HG02973 (cell line): ENCODE results near the gene CCT5.
A peak's percentile ranks its signal among the peaks of the same experiment; 100 is the strongest.
"Not testable (repeated sequence)": the region's sequence is repeated elsewhere in the genome, so short reads cannot be mapped to it uniquely, and the experiment has no call there.

ENCODE experiments used
- ATAC-seq: cut with Tn5 transposase; IDR thresholded peaks from one replicate; pipeline ENCODE4 v1.9.1; 2021; ENCODE audit warnings: moderate library complexity; ENCODE audit not compliant: unreplicated experiment

Gene CCT5

GRCh38 chr5:10244342-10244944 lies 5.6 kb upstream of the CCT5 start:
- ATAC-seq = no peak

DNA sequence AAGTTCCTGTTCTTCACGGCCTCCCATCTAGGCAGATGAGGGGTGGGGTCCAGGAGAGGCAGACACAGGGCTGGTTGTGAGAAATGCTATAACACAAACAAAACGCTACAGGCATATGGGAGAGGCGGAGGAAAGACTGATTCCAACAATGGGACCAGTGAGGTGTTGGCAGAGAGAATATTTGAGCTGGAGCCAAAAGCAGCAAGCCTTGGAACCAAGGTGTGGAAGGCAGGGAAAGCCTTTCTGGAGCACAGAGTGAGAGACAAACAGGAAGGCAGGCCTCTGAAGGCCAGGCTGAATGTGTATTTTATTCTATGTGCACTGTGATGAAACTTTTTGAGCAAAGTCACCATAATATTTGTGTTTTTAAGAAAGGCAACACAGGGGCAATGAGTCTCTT lies 3.3 kb upstream of the CCT5 start:
- no peak for ATAC-seq

DNA sequence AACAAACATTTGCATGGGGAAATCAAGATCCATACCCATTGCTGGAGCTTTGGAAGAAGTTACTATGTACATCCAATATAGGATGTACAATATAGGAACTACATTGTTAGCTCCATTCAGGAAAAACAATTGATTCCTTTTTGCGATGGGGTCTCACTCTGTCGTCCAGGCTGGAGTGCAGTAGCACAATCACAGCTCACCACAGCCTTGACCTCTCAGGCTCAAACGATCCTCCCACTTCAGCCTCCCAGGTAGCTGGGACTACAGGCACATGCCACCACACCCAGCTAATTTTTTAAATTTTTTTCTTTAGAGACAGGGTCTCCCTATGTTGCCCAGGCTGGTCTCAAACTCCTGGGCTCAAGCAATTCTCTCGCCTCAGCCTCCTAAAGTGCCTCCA lies 2.9 kb upstream of the CCT5 start:
- ATAC-seq = not testable (repeated sequence)

GRCh38 chr5:10248378-10249260 lies 1.5 kb upstream of the CCT5 start:
- peak; percentile 4 for ATAC-seq

DNA sequence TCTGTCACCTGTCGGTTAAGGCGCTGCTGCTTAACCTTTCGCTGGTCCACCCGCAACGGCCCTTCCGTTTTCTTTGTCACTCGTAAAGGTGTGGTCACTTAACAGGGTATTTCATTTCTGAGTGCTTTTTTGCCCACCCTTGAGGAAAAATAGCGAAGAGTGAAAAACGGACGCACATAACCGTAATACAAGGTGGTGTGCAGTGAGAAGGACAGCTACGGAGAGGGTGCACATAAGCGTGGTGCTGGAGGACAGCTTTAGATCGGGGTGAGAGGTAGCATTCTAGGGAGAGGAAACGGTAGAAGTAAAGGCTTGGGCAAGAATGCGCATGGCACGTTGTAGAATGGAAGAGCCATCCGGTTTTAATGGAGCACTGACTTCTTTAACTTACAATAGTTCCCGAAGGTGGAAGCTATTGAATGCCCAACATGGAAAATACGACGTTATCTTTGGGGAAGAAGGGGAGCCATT lies 761 bp downstream of the CCT5 start:
- peak; percentile 10 for ATAC-seq

- no peak for ATAC-seq
Observed at GRCh38 chr5:10251405-10251804, 1.3 kb downstream of the CCT5 start.

DNA sequence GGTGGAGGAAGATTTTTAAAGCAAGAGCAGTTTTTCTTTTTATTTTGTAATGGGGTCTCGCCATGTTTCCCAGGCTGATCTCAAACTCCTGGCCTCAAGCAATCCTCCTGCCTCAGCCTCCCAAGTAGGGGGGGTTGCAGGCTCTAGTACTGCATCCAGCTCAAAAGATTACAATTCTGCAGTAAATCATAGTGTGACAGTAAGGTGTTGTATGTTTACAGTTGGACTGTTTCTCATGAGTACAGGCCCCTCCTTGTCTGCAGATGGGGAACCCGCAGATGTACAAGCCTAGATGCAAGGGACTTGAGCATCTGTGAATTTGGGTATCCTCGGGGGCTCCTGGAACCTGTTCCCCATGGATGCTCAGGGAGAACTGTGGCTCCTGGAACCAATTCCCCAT lies 3.3 kb downstream of the CCT5 start:
- no peak for ATAC-seq

GRCh38 chr5:10254686-10255085 lies 4.6 kb downstream of the CCT5 start:
- no peak for ATAC-seq

- no peak for ATAC-seq
Observed at GRCh38 chr5:10257870-10258269, 7.8 kb downstream of the CCT5 start.

DNA sequence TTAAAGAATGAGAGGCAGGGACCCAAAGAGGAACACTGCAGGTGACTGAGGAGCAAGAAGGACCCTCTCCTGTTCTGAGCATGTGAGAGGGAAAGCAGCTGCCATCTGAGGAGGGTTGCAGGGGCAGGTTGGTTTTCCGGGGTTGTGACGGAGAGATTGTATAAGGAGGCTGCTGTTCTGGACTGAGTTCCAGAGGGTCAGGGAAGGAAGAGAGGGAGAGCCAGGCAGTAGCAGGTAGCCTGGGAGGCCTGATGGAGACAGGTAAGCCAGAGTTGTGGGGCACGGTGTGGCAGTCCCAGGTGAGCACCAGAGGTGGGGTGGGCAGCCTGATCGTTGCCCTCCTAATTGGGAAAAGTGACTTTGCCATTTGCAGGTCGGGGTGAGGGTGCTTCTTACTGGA lies 9.8 kb downstream of the CCT5 start:
- ATAC-seq = no peak

DNA sequence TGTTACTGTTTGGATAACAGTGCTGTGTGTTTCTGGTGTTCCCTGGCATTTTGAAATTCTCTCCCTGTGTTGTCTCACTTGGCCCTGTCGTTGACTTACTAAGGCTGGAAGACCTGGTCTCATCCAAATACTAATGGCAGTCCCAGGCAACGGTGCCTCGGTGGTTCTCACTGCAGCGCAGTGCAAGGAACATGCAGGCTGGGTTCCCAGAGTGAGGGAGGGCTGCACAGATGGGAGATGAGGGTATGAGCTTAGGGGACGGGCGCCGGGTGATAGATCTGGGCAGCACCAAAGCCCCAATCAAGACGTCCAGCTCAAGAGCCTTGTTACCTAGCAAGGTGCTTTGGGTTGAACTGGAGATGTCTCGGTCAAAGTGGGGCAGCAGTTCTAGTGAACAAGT lies 11.0 kb downstream of the CCT5 start:
- no peak for ATAC-seq

DNA sequence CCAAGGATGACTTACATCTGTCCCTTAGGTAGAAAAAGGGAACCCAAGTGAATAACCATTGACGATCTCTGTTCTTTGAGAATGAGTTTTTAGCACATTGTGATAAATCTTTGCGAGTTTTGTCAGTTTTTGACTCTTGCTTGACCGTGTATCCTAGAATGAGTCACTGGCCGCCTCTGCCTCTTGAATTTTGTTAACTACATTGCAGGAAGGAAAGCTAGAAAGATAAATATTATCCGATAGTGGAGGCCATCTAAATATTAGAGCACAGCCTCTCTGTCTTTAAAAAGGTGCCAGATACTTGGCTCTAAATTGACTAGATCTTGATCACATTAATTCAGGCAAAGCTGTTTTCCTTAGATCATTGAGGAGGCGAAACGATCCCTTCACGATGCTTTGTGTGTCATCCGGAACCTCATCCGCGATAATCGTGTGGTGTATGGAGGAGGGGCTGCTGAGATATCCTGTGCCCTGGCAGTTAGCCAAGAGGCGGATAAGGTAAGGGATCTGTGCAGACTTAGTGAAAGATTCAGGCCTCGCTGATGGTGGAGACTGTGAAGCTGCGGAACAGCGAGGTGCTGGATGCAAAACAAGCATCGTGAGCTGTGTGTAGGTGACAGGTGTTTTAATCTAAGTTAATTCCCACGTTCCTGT lies 12.2 kb downstream of the CCT5 start:
- no peak for ATAC-seq

DNA sequence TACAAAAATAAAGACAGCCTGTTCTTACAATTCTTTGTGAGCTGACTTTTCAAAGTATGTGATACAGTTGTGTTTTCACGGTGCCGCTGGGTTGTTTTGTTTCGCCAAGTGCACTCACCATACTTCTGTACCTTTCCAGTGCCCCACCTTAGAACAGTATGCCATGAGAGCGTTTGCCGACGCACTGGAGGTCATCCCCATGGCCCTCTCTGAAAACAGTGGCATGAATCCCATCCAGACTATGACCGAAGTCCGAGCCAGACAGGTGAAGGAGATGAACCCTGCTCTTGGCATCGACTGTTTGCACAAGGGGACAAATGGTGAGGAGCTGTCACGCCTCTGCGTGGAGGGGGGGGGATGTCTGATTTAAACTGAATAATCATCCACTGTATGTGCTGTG lies 12.9 kb downstream of the CCT5 start:
- no peak for ATAC-seq

DNA sequence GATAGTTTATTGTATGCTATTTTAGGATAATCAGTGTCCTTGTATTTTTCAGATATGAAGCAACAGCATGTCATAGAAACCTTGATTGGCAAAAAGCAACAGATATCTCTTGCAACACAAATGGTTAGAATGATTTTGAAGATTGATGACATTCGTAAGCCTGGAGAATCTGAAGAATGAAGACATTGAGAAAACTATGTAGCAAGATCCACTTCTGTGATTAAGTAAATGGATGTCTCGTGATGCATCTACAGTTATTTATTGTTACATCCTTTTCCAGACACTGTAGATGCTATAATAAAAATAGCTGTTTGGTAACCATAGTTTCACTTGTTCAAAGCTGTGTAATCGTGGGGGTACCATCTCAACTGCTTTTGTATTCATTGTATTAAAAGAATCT lies 14.5 kb downstream of the CCT5 start:
- no peak for ATAC-seq

- ATAC-seq = no peak
Observed at GRCh38 chr5:10265245-10266109, 15.4 kb downstream of the CCT5 start.

DNA sequence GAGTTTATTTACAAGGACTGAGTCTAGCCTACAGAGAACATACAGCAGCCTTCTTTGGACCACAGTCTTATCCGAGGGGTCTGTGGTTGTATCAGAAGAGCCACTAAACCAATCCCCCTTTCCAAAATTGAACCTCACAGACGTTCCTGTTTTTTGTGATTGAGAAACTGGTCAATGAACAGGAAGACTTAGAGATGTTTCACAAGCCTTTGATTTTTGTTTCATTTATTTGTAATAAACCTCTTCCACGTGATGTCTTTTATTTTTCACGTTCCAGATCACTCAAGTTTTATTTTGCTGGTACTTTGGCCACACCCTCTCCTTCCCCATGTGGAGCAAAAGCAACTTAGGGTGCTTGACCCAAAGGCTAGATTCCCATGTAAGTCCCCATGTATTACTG lies 16.1 kb downstream of the CCT5 start:
- no peak for ATAC-seq

- no peak for ATAC-seq
Observed at GRCh38 chr5:10266839-10267238, 16.8 kb downstream of the CCT5 start.

DNA sequence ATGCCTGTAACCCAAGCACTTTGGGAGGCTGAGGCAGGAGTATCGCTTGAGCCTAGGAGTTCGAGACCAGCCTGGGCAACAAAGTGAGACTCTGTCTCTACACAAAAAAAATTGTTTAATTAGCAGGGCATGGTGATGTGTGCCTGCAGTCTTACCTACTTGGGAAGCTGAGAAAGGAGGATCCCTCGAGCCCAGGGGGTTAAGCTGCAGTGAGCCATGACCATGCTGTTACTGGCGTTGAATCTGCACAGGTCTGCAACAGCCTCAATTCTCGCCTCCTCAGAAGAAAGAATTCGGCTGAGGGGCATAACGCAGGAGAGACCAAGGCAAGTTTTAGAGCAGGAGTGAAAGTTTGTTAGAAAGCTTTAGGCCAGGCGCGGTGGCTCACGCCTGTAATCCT lies 18.0 kb downstream of the CCT5 start:
- no peak for ATAC-seq

DNA sequence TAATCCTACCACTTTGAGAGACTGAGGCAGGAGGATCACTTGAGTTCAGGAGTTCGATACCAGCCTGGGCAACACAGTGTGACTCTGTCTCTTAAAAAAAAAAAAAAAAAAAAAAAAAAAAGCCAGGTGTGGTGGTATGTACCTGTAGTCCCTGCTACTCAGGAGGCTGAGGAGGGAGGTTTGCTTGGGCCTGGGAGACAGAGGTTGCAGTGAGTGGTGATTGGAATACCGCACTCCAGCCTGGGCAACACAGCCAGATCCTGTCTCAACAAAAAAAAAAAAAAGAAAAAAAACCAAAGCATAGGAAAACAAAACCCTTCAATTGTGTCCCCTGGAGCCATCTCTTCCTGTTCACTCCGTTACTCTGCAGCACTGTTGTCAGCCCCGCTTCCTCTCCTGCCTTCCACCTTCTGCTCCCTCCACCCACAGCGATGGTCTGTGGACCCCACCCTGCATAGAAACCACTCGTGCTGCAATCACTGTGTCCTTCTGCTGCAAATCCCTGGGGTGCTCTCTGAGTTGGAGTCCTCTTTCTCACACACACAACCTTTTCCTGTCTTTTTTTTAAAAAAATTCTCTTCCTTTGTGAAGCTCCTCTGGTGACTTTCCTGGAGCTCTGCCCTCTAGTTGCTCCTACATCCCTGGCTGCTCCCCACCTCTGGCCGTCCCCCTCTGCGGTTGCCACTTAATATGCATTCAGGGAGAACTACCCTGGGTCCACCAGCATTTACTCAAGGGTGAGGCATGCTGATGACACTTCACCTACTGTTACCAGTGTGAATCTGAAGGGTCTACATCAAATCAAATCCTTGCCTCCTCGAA lies 22.2 kb downstream of the CCT5 start:
- no peak for ATAC-seq

DNA sequence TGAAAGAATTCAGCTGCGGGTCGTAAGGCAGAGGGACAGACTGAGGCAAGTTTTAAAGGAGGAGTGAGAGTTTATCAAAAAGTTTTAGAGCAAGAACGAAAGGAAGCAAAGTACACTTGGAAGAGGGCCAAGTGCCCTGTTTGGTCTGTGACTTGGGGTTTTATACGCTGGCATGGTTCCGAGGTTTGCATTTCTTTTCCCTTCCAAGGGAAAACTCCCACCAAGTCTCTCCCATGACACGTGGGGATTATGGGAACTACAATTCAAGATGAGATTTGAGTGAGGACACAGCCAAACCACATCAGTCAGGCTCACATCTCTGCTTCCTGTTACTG lies 22.8 kb downstream of the CCT5 start:
- not testable (repeated sequence) for ATAC-seq
